GM23338 (cell line): ENCODE measurements around the gene XXYLT1. TPM values are rescaled to one million over a fixed set of nuclear protein-coding genes. Genes with fewer than 3 reads are reported as not detected.

Source experiments
- ATAC-seq: fragments of 200-7000 bp; cut with Tn5 transposase; 3 replicates; pipeline ENCODE4 v1.9.1; 2020
- DNase-seq: peaks from one replicate; pipeline ENCODE4 v3.0.0-alpha.2; 2015; ENCODE audit warnings: low spot score
- H2AFZ ChIP-seq: fragments of 200-600 bp; sonication (generic); 2 replicates; pipeline ENCODE4 v1.8.0; 2016; ENCODE audit warnings: antibody characterized with exemption, mild to moderate bottlenecking, moderate library complexity
- H3F3A ChIP-seq: fragments of 200-600 bp; sonication (generic); replicated peaks from 2 replicates; pipeline ENCODE4 v1.8.0; 2017; ENCODE audit warnings: antibody characterized with exemption, mixed run types, low read depth
- H3K27ac ChIP-seq: fragments of 200-600 bp; sonication (generic); 2 replicates; pipeline ENCODE4 v1.6.1; 2016; ENCODE audit warnings: low read depth
- H3K27me3 ChIP-seq: fragments of 200-600 bp; sonication (generic); 2 replicates; pipeline ENCODE4 v1.8.0; 2016; ENCODE audit warnings: mild to moderate bottlenecking, mixed run types, moderate library complexity; ENCODE audit not compliant: insufficient read depth
- H3K36me3 ChIP-seq: fragments of 200-600 bp; sonication (generic); 2 replicates; pipeline ENCODE4 v1.8.0; 2016; ENCODE audit warnings: mild to moderate bottlenecking; ENCODE audit not compliant: insufficient read depth
- H3K4me1 ChIP-seq: fragments of 200-600 bp; sonication (generic); 2 replicates; pipeline ENCODE4 v1.8.0; 2016; ENCODE audit warnings: mild to moderate bottlenecking, moderate library complexity; ENCODE audit not compliant: insufficient read depth
- H3K4me2 ChIP-seq: fragments of 200-600 bp; sonication (generic); 2 replicates; pipeline ENCODE4 v1.7.1; 2017; ENCODE audit warnings: mixed run types
- H3K4me3 ChIP-seq: fragments of 200-600 bp; sonication (generic); 2 replicates; pipeline ENCODE4 v1.6.1; 2016; ENCODE audit warnings: mixed run types
- H3K79me2 ChIP-seq: fragments of 200-600 bp; sonication (generic); replicated peaks from 2 replicates; pipeline ENCODE4 v1.8.0; 2017; ENCODE audit warnings: mild to moderate bottlenecking; ENCODE audit not compliant: insufficient read depth
- H3K9me2 ChIP-seq: fragments of 200-600 bp; sonication (generic); 2 replicates; pipeline ENCODE4 v1.8.0; 2017; ENCODE audit not compliant: insufficient read depth
- H4K20me1 ChIP-seq: fragments of 200-600 bp; sonication (generic); replicated peaks from 2 replicates; pipeline ENCODE4 v1.8.0; 2017; ENCODE audit warnings: mild to moderate bottlenecking; ENCODE audit not compliant: insufficient read depth
- H3K27ac Mint-ChIP-seq: 2 replicates; pipeline ENCODE4 v1.8.0; 2020; ENCODE audit warnings: inconsistent platforms, mild to moderate bottlenecking, moderate library complexity, mixed read lengths
- H3K27me3 Mint-ChIP-seq: 3 replicates; pipeline ENCODE4 v1.8.0; 2022; ENCODE audit warnings: low read depth, mild to moderate bottlenecking, moderate library complexity, mixed read lengths, inconsistent platforms; ENCODE audit not compliant: insufficient read depth, poor library complexity
- H3K36me3 Mint-ChIP-seq: 3 replicates; pipeline ENCODE4 v1.8.0; 2021; ENCODE audit warnings: low read depth, mild to moderate bottlenecking, inconsistent platforms, moderate library complexity, mixed read lengths
- H3K4me1 Mint-ChIP-seq: 3 replicates; pipeline ENCODE4 v1.8.0; 2020; ENCODE audit warnings: mild to moderate bottlenecking, inconsistent platforms, mixed read lengths
- H3K4me3 Mint-ChIP-seq: 3 replicates; pipeline ENCODE4 v1.8.0; 2021; ENCODE audit warnings: moderate library complexity, mild to moderate bottlenecking, inconsistent platforms, mixed read lengths
- H3K9me3 Mint-ChIP-seq: 3 replicates; pipeline ENCODE4 v1.8.0; 2020; ENCODE audit warnings: moderate library complexity, mild to moderate bottlenecking, inconsistent platforms, mixed read lengths
- ETS1 ChIP-seq: IDR thresholded peaks from 2 replicates; pipeline ENCODE4 v1.6.1; 2016; ENCODE audit warnings: antibody characterized with exemption
- EZH2 ChIP-seq: fragments of 200-600 bp; sonication (generic); IDR thresholded peaks from one replicate; pipeline ENCODE4 v1.8.0; 2017; ENCODE audit warnings: antibody characterized with exemption, mild to moderate bottlenecking, low read depth; ENCODE audit not compliant: unreplicated experiment
- EZH2phosphoT487 ChIP-seq: fragments of 200-600 bp; sonication (generic); IDR thresholded peaks from one replicate; pipeline ENCODE4 v1.8.1; 2018; ENCODE audit warnings: antibody characterized with exemption; ENCODE audit not compliant: unreplicated experiment
- JUNB ChIP-seq: IDR thresholded peaks from one replicate; pipeline ENCODE4 v1.6.1; 2016; ENCODE audit warnings: antibody characterized with exemption; ENCODE audit not compliant: unreplicated experiment
- NANOG ChIP-seq: IDR thresholded peaks from 2 replicates; pipeline ENCODE4 v1.6.1; 2016; ENCODE audit warnings: antibody characterized with exemption, borderline replicate concordance
- POLR2AphosphoS5 ChIP-seq: IDR thresholded peaks from 2 replicates; pipeline ENCODE4 v1.6.1; 2016; ENCODE audit warnings: antibody characterized with exemption, low read depth
- STAT1 ChIP-seq: IDR thresholded peaks from one replicate; pipeline ENCODE4 v1.6.1; 2016; ENCODE audit warnings: antibody characterized with exemption; ENCODE audit not compliant: unreplicated experiment
- ZNF114 ChIP-seq: fragments of 250-450 bp; sonication (Bioruptor Pico); IDR thresholded peaks from 2 replicates; pipeline ENCODE4 v1.5.0; 2020; ENCODE audit warnings: mild to moderate bottlenecking, moderate library complexity
- ZNF331 ChIP-seq: fragments of 250-450 bp; sonication (Bioruptor Pico); IDR thresholded peaks from 2 replicates; pipeline ENCODE4 v1.5.0; 2020; ENCODE audit warnings: low read depth, mild to moderate bottlenecking, moderate library complexity
- polyA plus RNA-seq: library from polyadenylated mRNA; unstranded; fragments of >200 nt; fragmentation: Nextera tagmentation; extraction: Ambion mirVana; gene quantifications from 2 replicates; pipeline ENCODE4 v1.2.1, GENCODE V29; 2016
- total RNA-seq: library from RNA; depleted of rRNA; stranded (reverse); fragments of >200 nt; shearing (Covaris generic); gene quantifications from 2 replicates; pipeline ENCODE4 v1.2.3, GENCODE V29; 2014
- TF ChIP-seq, protein P1 (sequence below): IDR thresholded peaks from one replicate; pipeline ENCODE4 v1.6.1; 2018; ENCODE audit warnings: antibody characterized with exemption; ENCODE audit not compliant: unreplicated experiment
- TF ChIP-seq, protein P2 (sequence below), 2 experiments: fragments of 200-600 bp in 1 of 2; sonication (generic) in 1 of 2; conservative IDR thresholded peaks; 2 replicates each; pipeline versions ENCODE4 v1.5.1 to v1.6.1; 2016 to 2017; ENCODE audit warnings: antibody characterized with exemption in 2 of 2, low read depth in 2 of 2, mild to moderate bottlenecking in 2 of 2, moderate library complexity in 1 of 2

Gene XXYLT1
- total and polyA plus RNA-seq, 2 experiments from 2014 or later = 13.5 to 34.8 TPM

GRCh38 chr3:195147649-195148080 lies 123.3 kb downstream of the XXYLT1 start (continued):
- TF ChIP-seq, protein P1, sequence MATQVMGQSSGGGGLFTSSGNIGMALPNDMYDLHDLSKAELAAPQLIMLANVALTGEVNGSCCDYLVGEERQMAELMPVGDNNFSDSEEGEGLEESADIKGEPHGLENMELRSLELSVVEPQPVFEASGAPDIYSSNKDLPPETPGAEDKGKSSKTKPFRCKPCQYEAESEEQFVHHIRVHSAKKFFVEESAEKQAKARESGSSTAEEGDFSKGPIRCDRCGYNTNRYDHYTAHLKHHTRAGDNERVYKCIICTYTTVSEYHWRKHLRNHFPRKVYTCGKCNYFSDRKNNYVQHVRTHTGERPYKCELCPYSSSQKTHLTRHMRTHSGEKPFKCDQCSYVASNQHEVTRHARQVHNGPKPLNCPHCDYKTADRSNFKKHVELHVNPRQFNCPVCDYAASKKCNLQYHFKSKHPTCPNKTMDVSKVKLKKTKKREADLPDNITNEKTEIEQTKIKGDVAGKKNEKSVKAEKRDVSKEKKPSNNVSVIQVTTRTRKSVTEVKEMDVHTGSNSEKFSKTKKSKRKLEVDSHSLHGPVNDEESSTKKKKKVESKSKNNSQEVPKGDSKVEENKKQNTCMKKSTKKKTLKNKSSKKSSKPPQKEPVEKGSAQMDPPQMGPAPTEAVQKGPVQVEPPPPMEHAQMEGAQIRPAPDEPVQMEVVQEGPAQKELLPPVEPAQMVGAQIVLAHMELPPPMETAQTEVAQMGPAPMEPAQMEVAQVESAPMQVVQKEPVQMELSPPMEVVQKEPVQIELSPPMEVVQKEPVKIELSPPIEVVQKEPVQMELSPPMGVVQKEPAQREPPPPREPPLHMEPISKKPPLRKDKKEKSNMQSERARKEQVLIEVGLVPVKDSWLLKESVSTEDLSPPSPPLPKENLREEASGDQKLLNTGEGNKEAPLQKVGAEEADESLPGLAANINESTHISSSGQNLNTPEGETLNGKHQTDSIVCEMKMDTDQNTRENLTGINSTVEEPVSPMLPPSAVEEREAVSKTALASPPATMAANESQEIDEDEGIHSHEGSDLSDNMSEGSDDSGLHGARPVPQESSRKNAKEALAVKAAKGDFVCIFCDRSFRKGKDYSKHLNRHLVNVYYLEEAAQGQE = no peak
- no peak for TF ChIP-seq POLR2AphosphoS5
- no peak for TF ChIP-seq STAT1
- no peak for TF ChIP-seq NANOG
- no peak for TF ChIP-seq ZNF114 (CRISPR knock-in tag)
- no peak for TF ChIP-seq JUNB
- TF ChIP-seq, protein P2, sequence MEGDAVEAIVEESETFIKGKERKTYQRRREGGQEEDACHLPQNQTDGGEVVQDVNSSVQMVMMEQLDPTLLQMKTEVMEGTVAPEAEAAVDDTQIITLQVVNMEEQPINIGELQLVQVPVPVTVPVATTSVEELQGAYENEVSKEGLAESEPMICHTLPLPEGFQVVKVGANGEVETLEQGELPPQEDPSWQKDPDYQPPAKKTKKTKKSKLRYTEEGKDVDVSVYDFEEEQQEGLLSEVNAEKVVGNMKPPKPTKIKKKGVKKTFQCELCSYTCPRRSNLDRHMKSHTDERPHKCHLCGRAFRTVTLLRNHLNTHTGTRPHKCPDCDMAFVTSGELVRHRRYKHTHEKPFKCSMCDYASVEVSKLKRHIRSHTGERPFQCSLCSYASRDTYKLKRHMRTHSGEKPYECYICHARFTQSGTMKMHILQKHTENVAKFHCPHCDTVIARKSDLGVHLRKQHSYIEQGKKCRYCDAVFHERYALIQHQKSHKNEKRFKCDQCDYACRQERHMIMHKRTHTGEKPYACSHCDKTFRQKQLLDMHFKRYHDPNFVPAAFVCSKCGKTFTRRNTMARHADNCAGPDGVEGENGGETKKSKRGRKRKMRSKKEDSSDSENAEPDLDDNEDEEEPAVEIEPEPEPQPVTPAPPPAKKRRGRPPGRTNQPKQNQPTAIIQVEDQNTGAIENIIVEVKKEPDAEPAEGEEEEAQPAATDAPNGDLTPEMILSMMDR (conservative IDR thresholded peaks at IDR 0.05; ENCODE audit: low read depth in 2 of 2) = no peak
- TF ChIP-seq ZNF331 (CRISPR knock-in tag) = no peak

DNA sequence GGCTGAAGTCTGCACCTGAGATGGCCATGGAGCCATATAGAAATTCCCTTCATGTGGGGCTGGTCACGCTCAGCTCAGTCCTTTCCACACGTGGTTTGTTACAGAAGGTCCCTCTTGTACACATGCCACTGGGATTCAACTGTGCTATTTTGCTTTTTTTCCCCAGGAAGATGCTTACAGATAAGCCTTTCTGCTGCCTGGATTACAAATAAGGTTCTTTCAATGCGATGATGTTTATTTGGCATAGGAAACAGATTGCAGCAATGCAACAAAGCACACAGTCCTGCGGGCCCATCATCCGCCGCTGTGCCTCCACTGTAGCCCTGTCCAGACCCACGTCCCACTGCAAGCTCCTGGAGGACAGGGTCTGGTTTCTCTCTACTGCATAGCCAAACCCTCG lies 124.8 kb downstream of the XXYLT1 start:
- no peak overlapping the region for H3K27ac ChIP-seq
- ATAC-seq (no peak), DNase-seq (no peak)
- Mint-ChIP-seq H3K27me3 (peaks cover 16% of the 10 kb centered on the region), H3K36me3 (peaks cover 16% of the 10 kb centered on the region), H3K27ac (no peak overlapping the region), H3K4me3 (no peak overlapping the region), H3K4me1 (peaks cover 35% of the 10 kb centered on the region), H3K9me3 (peaks cover 3% of the 10 kb centered on the region; the same call in 2 of the 3 replicates)
- H3K9me2 ChIP-seq = no peaks in the 10 kb centered on the region
- peaks cover 36% of the 10 kb centered on the region for H3K79me2 ChIP-seq
- H3F3A ChIP-seq = no peaks in the 10 kb centered on the region; the same call in 1 of the 2 replicates
- no peak overlapping the region for H3K4me2 ChIP-seq
- peaks cover 28% of the 10 kb centered on the region; the same call in 1 of the 2 replicates for H3K4me1 ChIP-seq
- no peaks in the 10 kb centered on the region for H3K27me3 ChIP-seq
- no peak overlapping the region for H2AFZ ChIP-seq
- no peaks in the 10 kb centered on the region for H3K36me3 ChIP-seq
- no peak overlapping the region for H3K4me3 ChIP-seq
- H4K20me1 ChIP-seq = no peaks in the 10 kb centered on the region
- TF ChIP-seq POLR2AphosphoS5 (no peak), ZNF331 (CRISPR knock-in tag) (no peak), ETS1 (no peak), EZH2phosphoT487 (no peak), NANOG (no peak), ZNF114 (CRISPR knock-in tag) (no peak), EZH2 (no peak), JUNB (no peak), STAT1 (no peak)
- TF ChIP-seq, protein P2 (conservative IDR thresholded peaks at IDR 0.05; ENCODE audit: low read depth in 2 of 2) = no peak
- TF ChIP-seq, protein P1 = no peak
